HEK293 (cell line): ENCODE results near the gene SBSN.

Experiments used
- TCF7L2 ChIP-seq: IDR thresholded peaks from 2 replicates; pipeline ENCODE4 v1.6.1; 2011; ENCODE audit warnings: low read depth, mild to moderate bottlenecking, inconsistent platforms, low read length, moderate library complexity, borderline replicate concordance
- ZBTB8A ChIP-seq: fragments of 450-650 bp; formaldehyde crosslinking; IDR thresholded peaks from 2 replicates; pipeline ENCODE4 v1.5.1; 2016; ENCODE audit warnings: missing biosample characterization, missing genetic modification characterization

- TF ChIP-seq ZBTB8A (tag by site-specific recombination) (peak; percentile 98), TCF7L2 (no peak)
These were observed 17.1 kb upstream of the SBSN start, which contains the start of gene TMEM147 for GRCh38 chr19:35545001-35545854.
